NCI-H2029 (cell line): ENCODE measurements around the gene SCFD2.
"Not testable (repeated sequence)": the region's sequence is repeated elsewhere in the genome, so short reads cannot be mapped to it uniquely, and the experiment has no call there.

Experiments
- DNase-seq: peaks from one replicate; lab custom pipeline; 2025; lab: John Stamatoyannopoulos, UW

SCFD2 gene

DNA sequence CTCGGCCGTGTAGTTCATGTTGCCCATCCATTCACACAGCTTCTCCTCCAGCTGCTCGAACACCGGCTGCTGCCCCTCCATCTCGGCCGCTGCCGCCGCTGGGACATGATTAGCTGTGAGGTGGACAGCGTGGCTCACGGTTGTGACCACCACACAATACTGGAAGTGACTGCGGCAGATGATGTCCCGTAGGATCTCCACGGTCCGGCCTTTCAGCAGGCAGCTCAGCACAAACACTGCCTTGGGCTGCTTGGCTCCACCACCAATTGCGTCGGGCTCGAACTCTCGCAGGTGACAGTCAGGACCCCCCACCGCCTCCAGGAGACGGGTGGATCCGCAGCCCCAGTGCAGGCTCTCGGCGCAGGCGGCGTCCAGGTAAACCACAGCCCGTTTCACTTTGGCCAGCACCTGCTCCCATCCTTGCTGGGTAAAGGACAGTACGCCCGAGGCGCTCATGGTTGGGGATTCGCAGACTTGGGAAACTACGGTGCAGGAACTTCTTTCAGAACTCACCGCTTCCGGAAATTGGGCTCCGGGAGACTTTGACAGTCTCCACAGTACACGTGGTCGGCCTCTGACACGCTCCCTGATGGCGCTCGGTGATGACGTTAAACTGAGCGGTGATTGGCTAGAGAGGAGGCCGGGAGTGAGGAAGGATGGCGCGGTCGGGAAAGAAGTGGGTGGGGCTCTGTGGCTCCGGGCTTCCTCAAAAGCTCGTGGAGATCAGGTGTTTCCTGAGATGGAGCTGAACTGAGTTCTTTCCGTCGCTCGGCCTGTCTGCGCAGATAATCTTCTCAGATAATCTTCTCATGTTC lies at the start of gene SCFD2:
TSS of gene SCFD2 (minus strand) at position 576 of the 815 bp plus-strand sequence.
- DNase-seq: peak; percentile 95

- not testable (repeated sequence) for DNase-seq
Observed at GRCh38 chr4:53409479-53409878, 43.6 kb upstream of the SCFD2 start.

DNA sequence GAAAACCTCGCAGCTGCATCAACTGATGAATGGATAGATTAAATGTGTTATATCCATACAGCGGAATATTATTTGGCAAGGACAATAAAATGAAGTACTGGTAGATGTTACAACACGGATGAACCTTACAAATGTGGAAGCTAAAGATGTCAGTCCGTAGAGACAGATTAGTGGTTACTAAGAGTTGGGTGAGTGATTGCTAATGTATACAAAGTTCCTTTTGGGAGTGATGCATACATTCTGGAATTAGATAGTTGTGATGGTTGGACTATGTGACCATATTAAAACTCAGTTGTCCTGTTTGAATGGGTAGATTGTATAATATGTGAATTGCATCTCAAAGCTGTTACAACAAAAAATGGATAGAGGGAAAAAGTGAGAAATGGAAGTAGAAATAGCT lies 14.4 kb upstream of the SCFD2 start:
- no peak for DNase-seq

- DNase-seq: no peak
Observed at GRCh38 chr4:53378171-53378482, 12.3 kb upstream of the SCFD2 start.

DNA sequence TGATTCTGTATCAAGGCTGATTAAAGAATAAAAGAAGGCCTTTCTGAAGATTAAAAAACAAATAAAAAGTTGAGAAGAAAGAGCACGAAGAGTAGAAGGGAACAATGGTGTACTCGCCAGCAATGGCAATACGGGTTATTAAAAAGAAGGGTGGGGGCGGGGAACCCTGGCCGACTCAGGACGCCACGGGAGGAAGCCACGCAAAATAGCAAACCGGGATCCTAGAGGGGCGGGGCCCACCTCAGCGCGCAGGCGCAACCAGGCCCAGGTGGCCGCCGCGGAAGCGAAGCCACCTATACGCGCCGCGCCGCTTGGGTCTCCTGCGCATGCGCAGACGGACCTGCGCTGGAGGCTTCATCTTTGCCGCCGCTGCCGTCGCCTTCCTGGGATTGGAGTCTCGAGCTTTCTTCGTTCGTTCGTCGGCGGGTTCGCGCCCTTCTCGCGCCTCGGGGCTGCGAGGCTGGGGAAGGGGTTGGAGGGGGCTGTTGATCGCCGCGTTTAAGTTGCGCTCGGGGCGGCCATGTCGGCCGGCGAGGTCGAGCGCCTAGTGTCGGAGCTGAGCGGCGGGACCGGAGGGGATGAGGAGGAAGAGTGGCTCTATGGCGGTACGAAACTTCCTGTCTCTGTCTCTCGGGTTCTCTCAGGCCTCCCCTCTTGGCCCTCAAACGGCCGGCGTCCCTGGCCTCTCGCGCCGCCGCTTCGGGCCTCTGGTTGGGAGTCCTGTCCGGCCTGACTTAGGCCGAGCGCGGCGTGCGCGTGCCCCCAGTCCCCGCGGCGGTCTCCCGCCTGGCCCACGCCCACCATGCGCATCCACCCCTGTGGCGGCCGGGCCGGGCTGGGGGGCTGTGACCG lies 11.7 kb upstream of the SCFD2 start, which contains the start of gene FIP1L1:
TSS of gene FIP1L1 (plus strand) at position 323 of the 852 bp plus-strand sequence. CDS start at position 521, 198 bp downstream.
- peak; percentile 85 for DNase-seq

DNA sequence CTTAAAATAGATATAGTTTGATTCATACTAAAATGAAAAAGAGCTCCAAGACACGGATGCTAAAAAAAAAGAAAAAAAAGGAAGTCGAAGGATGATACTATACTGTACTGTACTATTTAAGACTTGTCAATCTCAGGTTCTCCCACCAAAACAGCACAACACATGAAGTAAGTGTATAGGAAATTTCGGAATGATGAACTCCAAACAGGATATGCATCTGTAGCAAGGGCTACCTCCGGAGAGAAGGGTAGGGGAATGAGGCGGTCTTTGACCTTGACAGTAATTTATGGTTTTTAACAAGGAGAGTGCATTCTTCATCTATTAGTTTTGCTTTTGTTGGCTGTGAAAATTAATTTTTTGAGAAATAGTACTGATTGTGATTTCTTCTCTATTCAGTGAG lies 11.0 kb upstream of the SCFD2 start:
- DNase-seq: no peak

GRCh38 chr4:53374777-53375258 lies 9.0 kb upstream of the SCFD2 start:
- DNase-seq: no peak

GRCh38 chr4:53371843-53372521 lies 6.1 kb upstream of the SCFD2 start:
- DNase-seq: no peak

DNA sequence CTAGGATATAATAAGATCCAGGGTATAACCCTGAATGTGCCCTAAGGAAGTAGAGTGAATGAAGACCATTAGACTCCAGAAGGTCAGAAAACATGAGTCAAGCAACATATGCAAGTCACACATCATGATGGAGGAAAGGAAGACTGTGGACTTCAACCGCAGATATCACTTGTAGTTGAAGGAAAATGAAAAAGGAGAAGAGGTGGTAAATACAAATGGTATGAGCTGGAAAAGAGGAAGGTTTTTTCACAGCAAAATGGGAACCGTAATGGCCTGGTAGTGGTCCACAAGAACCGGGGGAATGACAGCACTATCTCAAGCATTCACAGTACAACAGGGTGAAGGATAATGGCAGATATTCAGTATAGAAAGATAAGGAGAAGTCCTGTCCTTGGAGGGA lies 5.2 kb upstream of the SCFD2 start:
- DNase-seq: no peak

DNA sequence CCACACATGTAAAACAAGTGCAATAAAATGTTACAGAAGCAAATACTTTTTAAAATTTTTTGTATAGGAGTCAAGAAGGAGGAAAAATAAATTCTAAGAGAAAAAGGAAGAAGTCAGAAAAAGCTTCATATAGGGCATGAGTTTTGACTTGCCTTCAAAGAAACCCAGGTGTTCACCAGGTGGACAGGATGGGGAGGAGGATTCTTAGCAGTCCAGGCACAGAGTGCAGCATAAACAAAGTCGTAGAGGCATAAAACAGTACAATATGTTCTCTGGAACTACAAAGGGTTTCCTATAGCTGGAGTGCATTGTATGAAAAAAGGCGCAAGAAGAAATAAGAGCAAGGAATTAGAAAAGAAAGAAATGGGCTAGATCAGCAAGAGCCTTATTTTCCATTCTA lies 1.9 kb upstream of the SCFD2 start:
- no peak for DNase-seq

DNA sequence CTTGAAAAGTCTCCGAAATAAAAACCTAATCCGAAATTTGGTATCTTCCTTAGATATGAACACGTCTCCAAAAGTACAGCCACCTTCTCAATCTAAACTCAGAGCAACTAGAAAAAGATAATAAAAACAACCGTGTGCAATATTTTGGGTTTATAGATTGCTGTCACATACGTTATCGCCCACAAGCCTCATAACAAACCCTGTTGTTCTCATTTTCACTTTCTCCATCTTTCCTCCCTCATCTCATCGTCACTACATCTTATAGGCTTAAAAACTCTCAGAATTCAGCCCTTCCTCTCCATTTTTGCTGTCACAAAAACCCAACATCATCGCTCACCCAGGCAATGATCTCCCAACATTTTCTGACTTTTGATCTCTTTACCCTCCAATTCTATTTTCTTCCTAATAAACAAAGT lies 448 bp upstream of the SCFD2 start:
- no peak for DNase-seq

GRCh38 chr4:53365121-53365485 lies 758 bp downstream of the SCFD2 start:
- no peak for DNase-seq

DNA sequence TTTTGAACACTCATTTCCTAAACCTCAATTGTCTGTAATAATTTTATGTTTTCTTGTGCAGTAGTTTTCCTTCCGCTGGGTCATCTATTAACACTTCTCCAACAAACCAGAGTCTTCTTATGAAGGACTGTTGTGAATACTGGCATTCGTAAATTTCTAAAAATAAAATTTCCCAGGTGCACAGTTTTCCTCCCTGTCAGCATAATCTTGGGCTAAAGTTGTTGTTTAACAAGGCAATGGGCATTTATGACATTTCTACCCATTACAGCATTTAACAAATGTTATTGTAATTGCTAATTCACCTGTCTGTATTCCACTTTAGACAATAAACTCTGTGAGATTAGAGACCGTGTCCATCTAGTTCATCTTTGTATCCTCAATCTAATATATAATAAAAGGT lies 1.2 kb downstream of the SCFD2 start:
- DNase-seq: no peak

- DNase-seq: no peak
Observed at GRCh38 chr4:53362093-53362492, 3.8 kb downstream of the SCFD2 start.

DNA sequence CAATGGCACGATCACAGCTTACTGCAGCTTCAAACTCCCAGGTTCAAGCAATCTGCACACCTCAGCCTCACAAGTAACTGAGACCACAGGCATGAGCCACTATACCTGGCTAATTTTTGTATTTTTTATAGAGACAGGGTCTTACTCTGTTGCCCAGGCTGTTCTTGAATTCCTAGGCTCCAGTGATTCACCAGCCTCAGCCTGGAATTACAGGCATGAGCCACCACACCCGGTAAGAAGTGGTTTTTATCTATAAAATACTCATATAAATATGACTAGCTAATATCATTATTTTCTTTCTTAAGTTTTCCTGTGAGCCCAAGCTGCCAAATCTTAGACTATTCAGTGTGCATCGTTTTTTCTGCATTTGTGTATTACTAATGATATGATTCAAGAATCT lies 4.4 kb downstream of the SCFD2 start:
- DNase-seq: no peak

- DNase-seq: no peak
Observed at GRCh38 chr4:53355930-53356521, 9.8 kb downstream of the SCFD2 start.

DNA sequence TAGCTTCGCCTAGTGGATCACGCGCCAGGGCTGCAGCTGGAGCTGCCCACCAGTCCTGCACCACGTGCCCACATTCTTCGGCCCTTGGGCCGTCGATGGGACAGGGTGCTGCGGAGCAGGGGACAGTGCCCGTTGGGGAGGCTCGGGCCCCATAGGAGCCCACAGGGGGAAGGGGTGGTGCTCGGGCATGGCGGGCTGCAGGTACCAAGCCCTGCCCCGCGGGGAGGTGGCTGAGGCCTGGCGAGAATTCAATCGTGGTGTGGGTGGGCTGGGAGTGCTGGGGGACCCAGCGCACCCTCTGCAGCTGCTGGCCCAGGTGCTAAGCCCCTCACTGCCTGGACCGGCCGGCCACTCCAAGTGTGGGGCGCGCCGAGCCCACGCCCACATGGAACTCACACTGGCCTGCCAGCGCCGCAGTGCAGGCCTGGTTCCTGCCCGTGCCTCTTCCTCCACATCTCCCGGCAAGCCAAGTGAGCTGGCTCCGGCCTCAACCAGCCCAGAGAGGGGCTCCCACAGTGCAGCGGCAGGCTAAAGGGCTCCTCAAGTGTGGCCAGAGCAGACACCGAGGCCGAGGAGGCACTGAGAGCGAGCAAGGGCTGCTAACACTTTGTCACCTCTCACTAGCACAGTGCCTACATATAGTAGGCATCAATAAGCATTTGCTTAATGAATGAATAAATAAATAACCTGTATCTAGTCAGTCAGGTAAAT lies 11.7 kb downstream of the SCFD2 start:
- DNase-seq: no peak

DNA sequence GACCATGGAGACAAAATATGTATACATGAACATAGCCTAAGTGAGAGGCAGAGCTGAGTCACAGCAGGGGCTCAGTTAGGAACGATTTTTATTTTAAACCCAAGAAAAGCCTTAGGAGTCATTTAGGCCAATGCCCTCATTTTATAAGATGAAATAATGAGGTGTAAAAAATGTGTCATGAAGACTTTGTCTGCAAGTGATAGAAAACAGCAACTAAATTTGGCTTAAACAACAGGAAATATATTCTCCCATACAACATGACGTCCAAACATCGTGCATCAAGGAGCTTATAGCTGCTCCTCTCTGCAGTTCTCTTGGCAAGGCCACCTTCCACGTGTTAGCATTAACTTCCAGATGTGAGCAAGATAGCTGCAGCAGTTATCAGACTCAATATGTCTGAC lies 16.8 kb downstream of the SCFD2 start:
- DNase-seq: no peak

DNA sequence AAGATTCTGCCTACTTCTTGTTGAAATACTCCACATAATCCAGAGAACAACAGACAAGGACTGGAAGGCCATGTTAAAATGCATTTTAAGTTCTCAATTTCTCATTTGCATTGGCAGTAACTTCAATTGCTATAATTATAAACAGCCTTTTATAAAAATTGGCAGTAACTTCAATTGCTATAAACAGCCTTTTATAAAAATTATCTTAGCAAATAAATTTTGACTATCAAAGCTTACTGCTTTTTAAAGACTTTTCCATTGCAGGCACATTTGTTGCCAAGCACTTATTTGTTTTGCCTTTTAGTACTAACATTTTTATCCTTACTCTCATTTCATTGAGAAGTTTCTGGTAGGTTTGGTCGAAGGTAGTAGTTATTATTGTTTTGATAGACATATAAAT lies 17.8 kb downstream of the SCFD2 start:
- no peak for DNase-seq

DNA sequence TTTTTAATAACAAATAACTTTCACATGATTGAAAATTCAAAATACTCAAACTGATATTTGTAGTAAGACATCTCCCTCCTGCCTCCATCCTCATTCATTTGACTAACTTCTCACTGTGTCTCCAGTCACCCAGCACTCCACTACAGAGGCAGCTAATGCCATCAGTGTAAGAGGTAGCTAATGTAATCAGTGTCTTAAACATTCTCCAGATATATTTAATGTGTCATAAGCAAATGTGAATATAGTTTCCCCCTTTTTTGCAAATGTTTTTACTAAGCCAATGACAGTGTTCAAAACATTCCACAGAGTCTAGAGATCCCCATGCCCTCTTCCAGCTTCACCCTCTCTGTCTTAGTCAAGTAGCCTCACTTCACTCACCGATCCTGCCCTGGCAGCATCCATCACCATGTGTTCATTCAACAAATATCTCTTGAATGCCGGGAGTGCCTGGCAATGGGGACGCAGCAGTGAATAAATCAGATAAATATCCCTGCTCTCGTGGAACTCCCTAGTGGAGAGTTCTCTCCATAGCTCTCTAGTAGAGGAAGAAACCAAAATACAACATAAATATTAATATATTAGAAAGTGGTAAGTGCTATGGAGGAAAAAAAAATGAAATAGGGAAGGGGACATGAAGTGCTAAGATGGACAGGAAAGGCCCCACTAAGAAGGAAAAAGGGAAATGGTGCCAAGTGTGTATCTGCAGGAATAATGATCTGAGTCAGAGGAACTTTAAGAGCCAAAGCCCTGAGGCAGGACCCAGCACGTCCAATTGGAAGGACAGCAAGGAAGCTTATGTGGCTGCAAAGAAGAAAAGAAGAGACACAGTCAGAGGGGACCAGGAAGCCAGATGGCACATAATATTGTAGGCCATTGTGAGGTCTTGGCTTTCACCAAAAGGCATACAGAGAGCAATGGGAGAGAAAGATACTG lies 18.7 kb downstream of the SCFD2 start:
- no peak for DNase-seq
